Immature natural killer cell (primary cell): ENCODE measurements around the gene CANT1. TPM values are rescaled to one million over a fixed set of nuclear protein-coding genes. Genes with fewer than 3 reads are reported as not detected.

Experiments used
- DNase-seq, 3 donors: peaks; one replicate each; pipeline ENCODE4 v3.0.0; 2022; ENCODE audit warnings: mixed read lengths in 1 of 3
- H3K27ac Mint-ChIP-seq, 6 donors: one replicate each; pipeline ENCODE4 v1.8.0; 2020; ENCODE audit warnings: mixed read lengths in 6 of 6, mild to moderate bottlenecking in 5 of 6, inconsistent platforms in 4 of 6, moderate library complexity in 3 of 6
- H3K27me3 Mint-ChIP-seq, 3 donors: one replicate each; pipeline ENCODE4 v1.8.0; 2020 to 2021; ENCODE audit warnings: low read depth in 3 of 3, mild to moderate bottlenecking in 3 of 3, mixed read lengths in 3 of 3, moderate library complexity in 3 of 3, inconsistent platforms in 1 of 3
- H3K36me3 Mint-ChIP-seq, 3 donors: one replicate each; pipeline ENCODE4 v1.8.0; 2020; ENCODE audit warnings: mixed read lengths in 3 of 3, inconsistent platforms in 2 of 3, mild to moderate bottlenecking in 2 of 3
- H3K4me1 Mint-ChIP-seq, 2 donors: one replicate each; pipeline ENCODE4 v1.8.0; 2020; ENCODE audit warnings: inconsistent platforms in 2 of 2, mild to moderate bottlenecking in 2 of 2, mixed read lengths in 2 of 2, moderate library complexity in 1 of 2
- H3K4me3 Mint-ChIP-seq, 5 donors: one replicate each; pipeline ENCODE4 v1.8.0; 2020; ENCODE audit warnings: mild to moderate bottlenecking in 5 of 5, mixed read lengths in 5 of 5, inconsistent platforms in 3 of 5, moderate library complexity in 3 of 5
- H3K9me3 Mint-ChIP-seq, 6 donors: one replicate each; pipeline ENCODE4 v1.8.0; 2020; ENCODE audit warnings: mild to moderate bottlenecking in 6 of 6, mixed read lengths in 6 of 6, inconsistent platforms in 4 of 6, moderate library complexity in 3 of 6
- polyA plus RNA-seq, 3 donors: library from polyadenylated mRNA; unstranded; fragments of 300-500 nt; fragmentation: Illumina TruSeq; gene quantifications; one replicate each; pipeline ENCODE4 v1.2.3, GENCODE V29; 2021

Gene CANT1
- polyA plus RNA-seq, 3 donors from 2014 or later = 3.7 to 7.2 (median 4.6) TPM

DNA sequence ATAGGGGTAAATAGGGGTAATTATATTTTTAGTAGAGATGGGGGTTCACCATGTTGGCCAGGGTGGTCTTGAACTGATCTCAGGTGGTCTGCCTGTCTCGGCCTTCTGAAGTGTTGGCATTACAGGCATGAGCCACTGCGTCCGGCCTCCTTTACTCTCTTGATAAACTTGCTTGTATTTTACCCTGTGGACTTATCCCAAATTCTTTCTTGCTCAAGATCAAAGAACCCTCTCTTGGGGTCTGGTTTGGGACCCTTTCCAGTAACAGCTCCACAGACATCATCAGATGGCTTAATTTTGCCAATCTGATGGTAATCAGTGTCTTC lies 8.8 kb upstream of the CANT1 start:
- peaks cover 0 to under 1% of the 10 kb centered on the region in 2 donors for H3K4me1 Mint-ChIP-seq
- H3K36me3 Mint-ChIP-seq = no peaks in the 10 kb centered on the region
- H3K27me3 Mint-ChIP-seq = peaks cover 2 to 5% (median 4%) of the 10 kb centered on the region in 3 donors
- no peak overlapping the region for H3K27ac Mint-ChIP-seq
- H3K9me3 Mint-ChIP-seq = no peaks in the 10 kb centered on the region
- no peak for DNase-seq
- H3K4me3 Mint-ChIP-seq = no peak overlapping the region

DNA sequence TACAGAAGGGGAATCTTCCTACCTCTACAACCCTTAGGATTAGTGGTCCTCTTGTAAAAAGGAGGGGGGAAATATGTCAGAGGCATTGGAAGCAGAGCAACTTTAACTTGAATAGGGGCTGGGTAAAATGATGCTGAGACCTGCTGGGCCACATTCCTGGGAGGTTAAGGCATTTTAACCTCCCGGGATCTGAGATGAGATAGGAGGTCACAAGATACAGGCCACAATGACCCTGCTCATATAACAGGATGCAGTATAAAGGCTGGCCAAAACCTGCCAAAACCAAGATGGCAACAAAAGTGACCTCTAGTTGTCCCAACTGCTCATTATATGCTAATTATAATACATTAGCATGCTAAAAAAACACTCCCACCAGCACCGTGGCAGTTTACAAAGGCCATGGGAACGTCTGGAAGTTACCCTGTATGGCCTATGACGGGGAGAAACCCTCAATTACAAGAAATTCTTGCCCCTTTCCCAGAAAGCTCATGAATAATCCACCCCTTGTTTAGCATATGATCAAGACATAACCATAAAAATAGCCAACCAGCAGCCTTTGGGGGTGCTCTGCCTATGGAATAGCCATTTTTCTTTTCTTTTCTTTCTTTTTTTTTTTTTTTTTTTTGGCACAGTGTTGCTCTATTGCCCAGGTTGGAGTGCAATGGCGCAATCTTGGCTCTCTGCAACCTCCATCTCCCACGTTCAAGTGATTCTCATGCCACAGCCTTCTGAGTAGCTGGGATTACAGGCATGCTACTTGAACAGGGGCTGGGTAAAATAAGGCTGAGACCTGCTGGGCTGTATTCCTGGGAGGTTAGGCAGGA lies 8.2 kb upstream of the CANT1 start:
- Mint-ChIP-seq H3K36me3 (no peaks in the 10 kb centered on the region), H3K27ac (no peak overlapping the region), H3K4me3 (no peak overlapping the region), H3K4me1 (no peaks in the 10 kb centered on the region), H3K27me3 (peaks cover 3 to 5% (median 4%) of the 10 kb centered on the region in 3 donors), H3K9me3 (no peaks in the 10 kb centered on the region)
- DNase-seq = no peak

DNA sequence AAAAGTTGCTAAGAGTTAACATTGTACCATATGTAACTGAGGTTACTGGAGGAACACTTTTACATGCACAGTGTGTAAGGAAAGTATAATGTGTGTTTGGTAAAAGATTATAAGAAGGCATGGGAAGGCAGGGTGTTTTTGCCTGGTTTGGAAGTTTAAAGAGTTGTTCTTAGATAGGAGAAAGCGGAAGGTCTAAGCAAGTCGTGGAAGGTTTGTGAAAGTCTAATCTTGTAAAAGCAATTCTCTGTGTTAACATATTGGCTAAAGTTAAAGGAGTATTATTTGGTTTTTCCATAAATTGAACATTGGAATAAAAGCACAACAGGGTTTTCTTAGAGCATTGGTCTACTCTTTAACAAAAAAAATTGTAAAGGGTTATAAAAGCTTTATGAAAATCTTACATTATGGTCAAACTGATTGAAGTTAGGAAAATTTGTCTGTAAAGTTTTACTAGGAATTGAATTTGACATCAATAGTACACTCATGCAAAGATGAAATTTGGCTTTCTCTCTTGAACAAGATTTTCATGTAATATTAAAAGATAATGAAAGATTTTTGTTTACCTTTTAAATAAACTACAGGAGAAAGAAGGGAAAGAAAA lies 4.7 kb upstream of the CANT1 start:
- Mint-ChIP-seq H3K4me1 (peaks cover 8 to 12% of the 10 kb centered on the region in 2 donors), H3K27me3 (peaks cover 9 to 20% (median 18%) of the 10 kb centered on the region in 3 donors), H3K9me3 (no peaks in the 10 kb centered on the region), H3K36me3 (no peaks in the 10 kb centered on the region), H3K27ac (no peak overlapping the region), H3K4me3 (no peak overlapping the region)
- no peak for DNase-seq

DNA sequence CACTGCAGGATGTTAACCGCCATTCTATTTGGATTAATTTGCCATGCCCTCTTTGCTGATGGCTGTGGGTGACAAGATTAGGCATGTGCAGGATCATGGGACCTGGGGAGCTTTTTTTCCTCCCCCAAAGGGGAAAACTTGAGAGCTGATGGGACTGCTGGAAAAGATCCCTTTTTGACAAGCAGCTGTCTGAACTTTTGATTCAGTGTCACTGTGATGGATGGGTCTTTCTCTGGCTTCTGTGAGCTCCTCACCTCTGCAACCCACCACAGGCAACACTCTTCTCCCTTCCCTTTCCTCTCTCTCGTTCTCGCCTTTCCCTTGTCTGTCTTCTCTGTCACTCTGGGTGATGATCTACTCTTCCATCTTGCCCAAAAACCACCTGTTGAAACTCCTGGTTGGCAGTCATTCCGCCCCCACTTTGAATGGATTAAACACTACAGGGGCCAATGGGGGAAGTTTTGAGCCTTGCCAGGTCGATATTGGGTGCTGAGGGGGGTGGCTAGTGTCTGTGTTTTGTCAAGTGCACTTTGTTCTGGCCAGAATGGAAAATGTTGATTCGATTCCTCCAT lies 3.1 kb upstream of the CANT1 start:
- no peaks in the 10 kb centered on the region for H3K9me3 Mint-ChIP-seq
- no peak overlapping the region for H3K4me3 Mint-ChIP-seq
- peaks cover 23 to 26% of the 10 kb centered on the region in 2 donors for H3K4me1 Mint-ChIP-seq
- no peak overlapping the region for H3K27ac Mint-ChIP-seq
- no peak for DNase-seq
- peaks cover 20 to 31% (median 23%) of the 10 kb centered on the region in 3 donors for H3K27me3 Mint-ChIP-seq
- no peaks in the 10 kb centered on the region for H3K36me3 Mint-ChIP-seq

DNA sequence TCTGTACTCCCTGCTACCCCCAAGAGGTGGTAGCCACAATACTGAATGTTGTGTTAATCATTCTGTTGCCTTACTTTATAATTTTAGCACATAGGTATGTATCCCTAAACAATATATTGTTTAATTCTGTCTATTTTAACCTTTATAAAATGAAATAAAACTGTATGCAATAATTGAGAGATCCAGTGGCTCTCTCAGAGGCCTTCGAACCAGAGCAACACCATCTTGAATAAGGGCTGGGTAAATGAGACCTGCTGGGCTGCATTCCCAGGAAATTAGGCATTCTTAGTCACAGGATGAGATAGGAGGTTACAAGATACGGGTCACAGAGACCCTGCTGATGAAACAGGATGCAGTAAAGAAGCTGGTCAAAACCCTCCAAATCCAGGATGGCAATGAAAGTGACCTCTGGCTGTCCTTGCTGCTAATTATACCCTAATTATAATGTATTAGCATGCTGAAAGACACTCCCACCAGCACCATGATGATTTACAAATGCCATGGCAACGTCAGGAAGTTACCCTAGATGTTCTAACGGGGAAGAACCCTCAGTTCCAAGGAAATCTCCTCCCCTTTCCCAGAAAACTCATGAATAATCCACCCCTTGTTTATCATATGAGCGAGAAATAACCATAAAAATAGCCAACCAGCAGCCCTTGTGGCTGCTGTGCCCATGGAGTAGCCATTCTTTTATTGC lies 2.0 kb upstream of the CANT1 start:
- H3K4me1 Mint-ChIP-seq = peaks cover 33 to 37% of the 10 kb centered on the region in 2 donors
- peak overlapping the region in 1 of 6 donors; percentile 90 for H3K27ac Mint-ChIP-seq
- H3K4me3 Mint-ChIP-seq = peak overlapping the region in 4 of 5 donors; percentile 86 to 94 (median 92)
- H3K9me3 Mint-ChIP-seq = no peaks in the 10 kb centered on the region
- H3K27me3 Mint-ChIP-seq = peaks cover 18 to 31% (median 23%) of the 10 kb centered on the region in 3 donors
- H3K36me3 Mint-ChIP-seq = peaks cover 0 to 3% (median 0%) of the 10 kb centered on the region in 3 donors
- DNase-seq = no peak

DNA sequence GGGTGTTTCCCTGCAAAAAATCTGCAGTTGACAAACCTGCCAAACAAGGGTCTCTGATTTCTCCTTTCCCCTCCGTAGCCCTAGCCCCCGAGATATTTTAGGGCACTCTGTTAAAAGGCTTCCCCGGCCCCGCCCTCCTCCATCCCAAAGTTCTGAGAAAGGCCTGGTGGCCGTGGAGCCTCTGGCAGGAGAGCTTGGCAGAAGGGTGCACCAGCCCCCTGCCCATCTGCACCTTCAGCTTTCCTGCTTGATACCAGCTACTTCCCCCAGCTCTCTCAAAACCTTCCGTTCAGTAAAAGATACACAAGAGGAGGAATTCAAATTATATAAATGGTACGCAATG lies 711 bp upstream of the CANT1 start:
- no peaks in the 10 kb centered on the region for H3K9me3 Mint-ChIP-seq
- H3K4me1 Mint-ChIP-seq = peaks cover 47 to 50% of the 10 kb centered on the region in 2 donors
- H3K36me3 Mint-ChIP-seq = peaks cover 0 to 3% (median 0%) of the 10 kb centered on the region in 3 donors
- DNase-seq = no peak
- H3K27ac Mint-ChIP-seq = peak overlapping the region; percentile 85 to 95 (median 90)
- H3K27me3 Mint-ChIP-seq = peaks cover 17 to 30% (median 23%) of the 10 kb centered on the region in 3 donors
- peak overlapping the region; percentile 86 to 94 (median 91) for H3K4me3 Mint-ChIP-seq

DNA sequence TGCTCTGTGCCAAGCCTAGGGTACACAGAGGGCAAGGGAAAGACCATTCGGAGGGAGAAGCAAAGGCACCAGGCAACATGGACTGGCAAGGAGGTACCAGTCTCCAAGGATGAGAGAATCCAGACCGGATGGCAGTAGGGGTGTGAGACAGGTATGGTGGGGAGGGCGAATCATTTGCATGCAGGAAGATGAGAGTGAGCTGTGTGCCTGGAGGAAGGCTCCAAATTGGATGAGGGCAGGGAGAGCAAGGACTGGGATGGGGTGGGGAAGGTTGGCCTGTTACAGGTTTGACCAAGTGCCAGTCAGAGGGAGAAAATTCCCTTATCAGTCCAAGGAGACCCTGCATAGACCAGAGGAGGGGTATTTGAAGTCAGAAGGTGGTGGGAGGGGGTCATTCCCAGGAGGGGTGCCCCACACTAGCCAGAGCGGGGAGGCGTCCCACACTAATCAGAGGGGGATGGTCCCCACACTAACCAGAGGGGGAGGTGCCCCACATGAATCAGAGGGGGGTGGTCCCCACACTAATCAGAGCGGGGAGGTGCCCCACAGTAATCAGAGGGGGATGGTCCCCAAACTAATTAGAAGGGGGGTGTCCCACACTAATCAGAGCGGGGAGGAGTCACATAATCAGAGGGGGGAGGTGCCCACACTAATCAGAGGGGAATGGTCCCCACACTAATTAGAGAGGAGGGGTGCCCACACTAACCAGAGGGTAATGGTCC lies 737 bp downstream of the CANT1 start:
- Mint-ChIP-seq H3K4me1 (peaks cover 47 to 51% of the 10 kb centered on the region in 2 donors), H3K36me3 (peaks cover 0 to 3% (median 0%) of the 10 kb centered on the region in 3 donors), H3K4me3 (peak overlapping the region; percentile 81 to 95 (median 93)), H3K27me3 (peaks cover 17 to 30% (median 23%) of the 10 kb centered on the region in 3 donors), H3K27ac (peak overlapping the region; percentile 80 to 96 (median 92)), H3K9me3 (no peaks in the 10 kb centered on the region)
- DNase-seq = no peak

DNA sequence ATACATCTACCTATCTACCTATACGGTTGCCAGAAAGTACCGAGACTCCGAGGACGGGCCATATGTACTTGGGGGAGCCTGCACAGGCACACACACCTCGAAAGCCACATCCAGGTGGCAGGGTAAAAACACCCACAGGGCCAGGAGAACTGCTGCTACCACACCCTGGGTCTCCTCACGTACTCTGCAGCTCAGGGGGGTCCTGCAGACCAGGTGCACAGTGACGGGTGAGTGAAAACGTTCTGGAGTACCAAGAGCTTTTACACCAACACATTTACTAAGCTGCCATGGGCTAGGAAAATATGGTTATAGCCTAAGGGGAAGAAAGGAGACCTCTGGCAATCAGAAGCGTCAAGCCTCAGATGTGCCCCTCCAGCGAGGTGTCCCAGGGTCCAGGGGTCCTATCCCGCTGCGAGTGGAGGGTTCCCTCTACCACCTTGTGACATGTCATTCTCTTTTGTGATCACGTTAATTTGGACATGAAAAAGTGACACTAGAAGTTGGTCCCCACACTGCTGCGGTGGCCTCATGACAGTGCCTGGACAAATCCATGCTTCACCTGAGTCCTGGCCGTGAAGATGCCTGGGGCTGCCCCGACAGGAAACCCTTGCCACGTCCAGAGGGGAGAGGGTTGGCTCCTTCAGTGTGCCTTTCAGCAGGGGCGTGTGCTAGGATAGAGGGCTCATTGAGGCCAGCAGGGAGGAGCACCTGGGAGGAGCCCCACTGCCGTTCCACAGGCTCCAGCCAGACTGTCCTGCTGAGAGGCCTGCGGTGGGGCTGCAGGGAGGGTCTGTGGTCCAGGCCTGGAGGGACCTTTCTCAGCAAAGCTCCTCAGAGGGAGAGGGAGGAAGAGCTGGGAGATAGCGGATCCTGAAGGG lies 1.8 kb downstream of the CANT1 start:
- Mint-ChIP-seq H3K36me3 (peaks cover 0 to 3% (median 0%) of the 10 kb centered on the region in 3 donors), H3K4me3 (peak overlapping the region; percentile 81 to 95 (median 93)), H3K9me3 (no peaks in the 10 kb centered on the region), H3K27ac (peak overlapping the region; percentile 16 to 96 (median 85)), H3K4me1 (peaks cover 54 to 55% of the 10 kb centered on the region in 2 donors), H3K27me3 (peaks cover 17 to 30% (median 22%) of the 10 kb centered on the region in 3 donors)
- DNase-seq = no peak

DNA sequence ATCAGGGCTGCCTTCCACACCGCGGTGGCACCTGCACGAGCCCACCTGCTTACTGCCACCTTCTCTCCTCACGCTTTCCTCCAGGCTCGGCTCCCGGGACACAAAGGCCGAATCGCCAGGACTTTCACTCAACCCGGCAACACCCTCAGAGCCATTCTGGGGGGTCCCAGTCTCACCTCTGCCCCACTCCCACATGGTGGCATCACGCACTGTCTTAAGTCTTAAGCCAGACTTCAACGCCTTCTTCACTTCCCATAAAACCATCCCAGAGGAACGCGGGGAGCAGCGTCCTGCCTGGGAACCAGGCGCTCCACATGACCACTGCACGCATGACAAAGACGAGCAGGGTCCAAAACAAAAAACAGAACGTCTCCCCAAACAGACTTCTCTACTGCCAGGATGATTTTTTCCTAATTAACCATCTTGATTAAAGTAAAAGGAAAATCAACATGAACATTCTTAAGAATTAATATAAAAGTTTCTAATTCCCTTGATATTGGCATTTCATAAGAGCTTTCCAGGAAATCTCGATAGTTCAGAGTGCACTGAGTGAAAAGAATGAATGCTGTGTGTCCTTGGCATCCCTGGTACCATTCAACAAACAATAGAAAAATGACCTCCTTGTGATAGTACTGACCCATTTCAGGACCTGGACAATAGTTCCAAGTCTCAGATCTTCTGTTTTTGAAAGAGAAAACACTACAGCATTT lies 2.6 kb downstream of the CANT1 start:
- Mint-ChIP-seq H3K36me3 (peaks cover 0 to 3% (median 0%) of the 10 kb centered on the region in 3 donors), H3K27ac (peak overlapping the region; percentile 16 to 90 (median 40)), H3K4me1 (peaks cover 60 to 62% of the 10 kb centered on the region in 2 donors), H3K9me3 (no peaks in the 10 kb centered on the region), H3K27me3 (peaks cover 17 to 30% (median 20%) of the 10 kb centered on the region in 3 donors), H3K4me3 (peak overlapping the region; percentile 60 to 95 (median 81))
- no peak for DNase-seq

DNA sequence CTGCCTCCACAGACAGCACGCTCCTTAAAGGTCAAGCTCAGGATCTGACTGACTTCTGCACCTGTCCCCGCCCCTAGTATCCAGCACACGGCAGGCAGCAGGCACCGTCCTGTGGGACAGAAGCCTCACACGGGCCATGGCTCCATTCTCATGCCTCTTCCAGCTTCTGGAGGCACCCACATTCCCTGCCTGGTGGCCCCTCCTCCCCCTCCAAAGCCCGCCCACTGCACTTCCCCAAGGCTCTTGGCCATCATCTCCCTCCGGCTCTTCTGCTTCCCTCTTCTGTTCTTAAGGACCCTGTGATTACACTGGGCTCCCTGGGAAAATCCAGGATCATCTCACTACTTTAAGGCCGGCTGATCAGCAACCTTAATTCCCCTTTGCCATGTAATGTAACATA lies 3.5 kb downstream of the CANT1 start:
- peak overlapping the region in 4 of 6 donors; percentile 24 to 75 (median 64) for H3K27ac Mint-ChIP-seq
- no peaks in the 10 kb centered on the region for H3K9me3 Mint-ChIP-seq
- H3K27me3 Mint-ChIP-seq = peaks cover 16 to 29% (median 17%) of the 10 kb centered on the region in 3 donors
- peaks cover 61 to 67% of the 10 kb centered on the region in 2 donors for H3K4me1 Mint-ChIP-seq
- H3K36me3 Mint-ChIP-seq = peaks cover 0 to 3% (median 0%) of the 10 kb centered on the region in 3 donors
- peak overlapping the region in 1 of 5 donors; percentile 6 for H3K4me3 Mint-ChIP-seq
- no peak for DNase-seq

DNA sequence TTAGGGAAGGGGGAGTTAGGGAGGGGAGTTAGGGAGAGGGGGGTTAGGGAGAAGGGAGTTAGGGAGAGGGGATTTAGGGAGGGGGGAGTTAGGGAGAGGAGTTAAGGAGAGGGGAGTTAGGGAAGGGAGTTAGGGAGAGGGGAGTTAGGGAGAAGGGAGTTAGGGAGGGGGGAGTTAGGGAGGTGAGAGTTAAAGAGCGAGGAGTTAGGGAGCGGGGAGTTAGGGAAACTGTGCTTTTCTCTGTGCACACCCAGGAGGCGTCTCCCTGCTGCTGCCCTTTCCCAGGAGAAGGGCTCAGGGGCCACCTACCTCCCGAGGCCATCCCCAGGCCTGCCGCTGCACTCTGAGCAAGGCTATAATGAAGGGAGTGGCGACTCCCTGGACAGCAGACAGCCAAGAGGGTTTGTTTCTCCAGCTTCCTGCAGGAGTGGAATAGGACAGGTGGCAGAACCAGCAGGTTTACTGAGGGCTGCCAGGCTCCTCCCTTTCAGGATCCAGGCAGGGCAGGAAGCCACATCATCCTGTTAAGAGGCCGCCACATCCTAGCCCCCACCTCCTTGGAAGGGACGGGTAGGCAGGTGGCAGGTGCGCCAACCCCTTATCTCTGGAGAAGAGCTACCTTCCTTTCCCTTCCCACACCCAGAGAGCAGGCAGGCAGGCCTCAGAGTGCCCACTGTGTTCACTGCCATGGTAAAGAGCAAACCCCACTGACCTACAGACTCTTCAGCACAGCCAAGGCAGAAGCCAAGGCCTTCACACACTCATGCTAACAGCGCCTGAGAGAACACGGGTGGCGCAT lies 4.3 kb downstream of the CANT1 start:
- Mint-ChIP-seq H3K27ac (peak overlapping the region in 4 of 6 donors; percentile 24 to 58 (median 38)), H3K4me3 (no peak overlapping the region), H3K36me3 (peaks cover 0 to 3% (median 0%) of the 10 kb centered on the region in 3 donors), H3K4me1 (peaks cover 57 to 63% of the 10 kb centered on the region in 2 donors), H3K9me3 (no peaks in the 10 kb centered on the region), H3K27me3 (peaks cover 11 to 21% (median 17%) of the 10 kb centered on the region in 3 donors)
- DNase-seq = no peak
